Panc1 (cell line): Measurements from ENCODE around the gene TERB2.
"Not testable (repeated sequence)": the region's sequence is repeated elsewhere in the genome, so short reads cannot be mapped to it uniquely, and the experiment has no call there.

Source experiments
- POLR2AphosphoS5 ChIP-seq: IDR thresholded peaks from 2 replicates; pipeline ENCODE4 v1.6.1; 2012; ENCODE audit warnings: mild to moderate bottlenecking, low read depth, low read length, moderate library complexity
- SIN3A ChIP-seq: IDR thresholded peaks from 2 replicates; pipeline ENCODE4 v1.6.1; 2012; ENCODE audit warnings: low read depth, mild to moderate bottlenecking, low read length, moderate library complexity, borderline replicate concordance; ENCODE audit not compliant: insufficient read depth
- TCF7L2 ChIP-seq: IDR thresholded peaks from 2 replicates; pipeline ENCODE4 v1.6.1; 2011; ENCODE audit warnings: mild to moderate bottlenecking, low read depth, low read length, inconsistent platforms
- TF ChIP-seq, protein P1 (sequence below): fragments of 450-650 bp; IDR thresholded peaks from 2 replicates; pipeline ENCODE4 v1.5.1; 2017; ENCODE audit warnings: mild to moderate bottlenecking
- TF ChIP-seq, protein P2 (sequence below), 2 experiments: IDR thresholded peaks; 2 replicates each; pipeline ENCODE4 v1.6.1; 2011 to 2012; ENCODE audit warnings: low read depth in 2 of 2, control low read depth in 1 of 2, low read length in 1 of 2, mild to moderate bottlenecking in 1 of 2, moderate library complexity in 1 of 2; ENCODE audit not compliant: insufficient read depth in 1 of 2

DNA sequence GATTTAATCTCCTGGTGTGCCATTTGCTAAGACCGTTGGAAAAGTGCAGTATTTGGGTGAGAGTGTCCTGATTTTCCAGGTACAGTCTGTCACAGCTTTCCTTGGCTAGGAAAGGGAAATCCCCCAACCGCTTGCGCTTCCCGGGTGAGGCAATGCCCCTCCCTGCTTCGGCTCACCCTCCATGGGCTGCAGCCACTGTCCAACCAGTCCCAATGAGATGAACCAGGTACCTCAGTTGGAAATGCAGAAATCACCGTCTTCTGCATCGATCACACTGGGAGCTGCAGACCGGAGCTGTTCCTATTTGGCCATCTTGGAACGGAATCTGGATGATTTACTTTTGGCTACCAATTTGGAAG, 64.4 kb downstream of the TERB2 start:
- TF ChIP-seq, protein P1, sequence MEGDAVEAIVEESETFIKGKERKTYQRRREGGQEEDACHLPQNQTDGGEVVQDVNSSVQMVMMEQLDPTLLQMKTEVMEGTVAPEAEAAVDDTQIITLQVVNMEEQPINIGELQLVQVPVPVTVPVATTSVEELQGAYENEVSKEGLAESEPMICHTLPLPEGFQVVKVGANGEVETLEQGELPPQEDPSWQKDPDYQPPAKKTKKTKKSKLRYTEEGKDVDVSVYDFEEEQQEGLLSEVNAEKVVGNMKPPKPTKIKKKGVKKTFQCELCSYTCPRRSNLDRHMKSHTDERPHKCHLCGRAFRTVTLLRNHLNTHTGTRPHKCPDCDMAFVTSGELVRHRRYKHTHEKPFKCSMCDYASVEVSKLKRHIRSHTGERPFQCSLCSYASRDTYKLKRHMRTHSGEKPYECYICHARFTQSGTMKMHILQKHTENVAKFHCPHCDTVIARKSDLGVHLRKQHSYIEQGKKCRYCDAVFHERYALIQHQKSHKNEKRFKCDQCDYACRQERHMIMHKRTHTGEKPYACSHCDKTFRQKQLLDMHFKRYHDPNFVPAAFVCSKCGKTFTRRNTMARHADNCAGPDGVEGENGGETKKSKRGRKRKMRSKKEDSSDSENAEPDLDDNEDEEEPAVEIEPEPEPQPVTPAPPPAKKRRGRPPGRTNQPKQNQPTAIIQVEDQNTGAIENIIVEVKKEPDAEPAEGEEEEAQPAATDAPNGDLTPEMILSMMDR, result not testable (repeated sequence)
- TF ChIP-seq POLR2AphosphoS5, SIN3A, TCF7L2: not testable (repeated sequence)
- TF ChIP-seq, protein P2, sequence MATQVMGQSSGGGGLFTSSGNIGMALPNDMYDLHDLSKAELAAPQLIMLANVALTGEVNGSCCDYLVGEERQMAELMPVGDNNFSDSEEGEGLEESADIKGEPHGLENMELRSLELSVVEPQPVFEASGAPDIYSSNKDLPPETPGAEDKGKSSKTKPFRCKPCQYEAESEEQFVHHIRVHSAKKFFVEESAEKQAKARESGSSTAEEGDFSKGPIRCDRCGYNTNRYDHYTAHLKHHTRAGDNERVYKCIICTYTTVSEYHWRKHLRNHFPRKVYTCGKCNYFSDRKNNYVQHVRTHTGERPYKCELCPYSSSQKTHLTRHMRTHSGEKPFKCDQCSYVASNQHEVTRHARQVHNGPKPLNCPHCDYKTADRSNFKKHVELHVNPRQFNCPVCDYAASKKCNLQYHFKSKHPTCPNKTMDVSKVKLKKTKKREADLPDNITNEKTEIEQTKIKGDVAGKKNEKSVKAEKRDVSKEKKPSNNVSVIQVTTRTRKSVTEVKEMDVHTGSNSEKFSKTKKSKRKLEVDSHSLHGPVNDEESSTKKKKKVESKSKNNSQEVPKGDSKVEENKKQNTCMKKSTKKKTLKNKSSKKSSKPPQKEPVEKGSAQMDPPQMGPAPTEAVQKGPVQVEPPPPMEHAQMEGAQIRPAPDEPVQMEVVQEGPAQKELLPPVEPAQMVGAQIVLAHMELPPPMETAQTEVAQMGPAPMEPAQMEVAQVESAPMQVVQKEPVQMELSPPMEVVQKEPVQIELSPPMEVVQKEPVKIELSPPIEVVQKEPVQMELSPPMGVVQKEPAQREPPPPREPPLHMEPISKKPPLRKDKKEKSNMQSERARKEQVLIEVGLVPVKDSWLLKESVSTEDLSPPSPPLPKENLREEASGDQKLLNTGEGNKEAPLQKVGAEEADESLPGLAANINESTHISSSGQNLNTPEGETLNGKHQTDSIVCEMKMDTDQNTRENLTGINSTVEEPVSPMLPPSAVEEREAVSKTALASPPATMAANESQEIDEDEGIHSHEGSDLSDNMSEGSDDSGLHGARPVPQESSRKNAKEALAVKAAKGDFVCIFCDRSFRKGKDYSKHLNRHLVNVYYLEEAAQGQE (IDR thresholded peaks at IDR 0.05; ENCODE audit: insufficient read depth in 1 of 2, low read depth in 2 of 2, low read length in 1 of 2), result not testable (repeated sequence)
